Mucosa of gallbladder (tissue), 1 donor: ENCODE measurements around the gene STEAP1B. TPM values are rescaled to one million over a fixed set of nuclear protein-coding genes. Genes with fewer than 3 reads are reported as not detected.
A peak's percentile ranks its signal among the peaks of the same experiment; 100 is the strongest.
"Not testable (repeated sequence)": the region's sequence is repeated elsewhere in the genome, so short reads cannot be mapped to it uniquely, and the experiment has no call there.

Source experiments
- DNase-seq: peaks from one replicate; pipeline ENCODE4 v3.0.0-alpha.2; 2020; ENCODE audit warnings: low spot score
- total RNA-seq: library from RNA; stranded (reverse); gene quantifications from one replicate; pipeline ENCODE4 v1.2.1, GENCODE V29; 2021
- donor health status: DM: no; HTN: no; CAD: no.

STEAP1B gene
- total RNA-seq, 1 donor from 2014 or later = not detected

DNA sequence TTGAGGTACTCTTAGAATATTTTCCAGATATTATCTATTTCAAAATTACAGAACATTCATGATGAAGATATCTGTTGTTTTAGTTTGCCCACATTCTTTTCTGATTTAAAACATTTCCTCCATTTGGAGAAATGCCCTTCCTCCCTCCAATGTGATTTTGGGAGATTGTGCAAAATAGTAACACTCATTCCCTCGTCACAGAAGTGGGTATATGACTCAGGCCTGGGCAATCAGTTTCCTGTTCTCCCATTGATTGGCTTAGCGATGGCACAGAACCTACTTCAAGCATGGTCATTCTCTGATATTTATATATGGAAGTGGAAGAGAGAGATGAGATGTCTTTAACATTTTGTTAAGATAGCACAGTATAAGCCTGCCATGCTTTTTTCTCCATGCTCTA lies 3.1 kb downstream of the STEAP1B start:
- DNase-seq = not testable (repeated sequence)

DNA sequence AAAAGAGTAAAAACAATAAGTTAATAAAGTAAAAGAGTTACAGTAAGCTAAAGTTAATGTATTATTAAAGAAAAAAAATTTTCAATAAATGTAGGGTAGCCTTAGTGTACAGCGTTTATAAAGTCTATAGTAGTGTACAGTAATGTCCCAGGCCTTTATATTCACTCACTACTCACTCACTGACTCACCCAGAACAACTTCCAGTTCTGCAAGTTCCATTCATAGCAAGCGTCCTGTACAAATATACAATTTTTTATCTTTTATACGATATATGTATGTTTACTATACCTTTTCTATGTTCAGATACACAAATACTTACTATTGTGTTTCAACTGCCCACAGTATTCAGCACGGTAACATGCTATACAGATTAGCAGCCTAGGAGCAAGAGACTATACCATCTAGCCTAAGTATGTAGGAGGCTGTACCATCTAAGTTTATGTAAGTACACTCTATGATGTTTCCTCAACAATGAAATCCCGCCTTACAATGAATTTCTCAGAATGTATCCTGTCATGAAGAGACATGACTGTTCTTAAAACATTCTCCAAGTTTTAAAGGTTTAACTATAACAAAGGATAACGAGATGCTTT lies 3.6 kb downstream of the STEAP1B start:
- not testable (repeated sequence) for DNase-seq

GRCh38 chr7:22493160-22493925 lies 6.6 kb downstream of the STEAP1B start:
- not testable (repeated sequence) for DNase-seq

- peak; percentile 73 for DNase-seq
Observed at GRCh38 chr7:22488643-22489462, 11.1 kb downstream of the STEAP1B start.

DNA sequence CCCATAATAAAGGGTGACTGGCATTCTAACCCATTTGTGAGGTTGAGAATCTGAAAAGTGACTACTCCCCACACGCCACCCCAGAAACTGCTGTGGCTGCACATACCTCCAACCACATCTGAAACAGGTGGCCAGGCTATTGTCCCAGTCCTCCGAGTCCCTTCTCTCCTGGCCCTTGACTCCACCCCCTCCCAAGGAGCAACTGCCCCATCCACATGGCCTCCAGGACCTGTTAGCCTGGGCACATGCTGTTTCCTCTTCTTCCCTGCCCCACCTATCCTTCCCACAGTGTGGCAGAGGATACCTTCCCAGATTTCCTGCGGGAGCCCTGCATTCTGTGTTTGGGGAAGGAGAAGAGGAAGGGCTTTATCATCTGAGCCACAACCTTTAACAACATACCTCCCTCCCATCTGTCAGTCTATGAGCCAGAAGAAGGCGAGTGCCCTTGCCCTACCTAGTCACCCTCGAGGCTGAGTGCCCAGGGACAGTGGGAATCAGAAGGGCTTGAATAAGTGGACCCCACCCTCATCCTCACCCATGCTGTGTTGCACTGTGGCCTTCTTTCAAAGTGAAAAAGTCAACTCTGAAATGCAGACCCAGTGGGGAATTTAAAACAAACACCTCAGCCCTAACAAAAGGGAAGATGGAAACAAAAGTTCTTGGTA lies 11.9 kb downstream of the STEAP1B start:
- no peak for DNase-seq

DNA sequence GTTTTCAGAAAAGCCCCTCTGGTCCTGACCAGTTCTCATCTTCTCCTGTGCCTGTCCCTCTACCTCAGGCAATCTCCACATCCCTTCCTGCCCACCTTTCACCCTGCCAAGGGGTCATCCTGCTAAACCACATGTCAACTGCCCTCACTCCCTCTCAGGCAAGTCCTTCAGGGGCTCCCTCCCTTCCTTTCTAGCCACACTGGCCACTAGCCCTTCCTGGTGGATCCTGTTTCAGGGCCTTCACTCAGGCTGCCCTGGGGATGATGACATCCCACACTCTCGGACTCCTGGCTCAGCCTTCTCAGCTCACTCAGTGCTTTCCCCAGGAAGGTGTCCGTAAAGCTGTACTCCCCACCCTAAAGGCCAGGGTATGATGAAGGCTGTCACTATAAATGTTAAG lies 13.4 kb downstream of the STEAP1B start:
- DNase-seq = no peak

GRCh38 chr7:22485189-22485588 lies 14.8 kb downstream of the STEAP1B start:
- no peak for DNase-seq

DNA sequence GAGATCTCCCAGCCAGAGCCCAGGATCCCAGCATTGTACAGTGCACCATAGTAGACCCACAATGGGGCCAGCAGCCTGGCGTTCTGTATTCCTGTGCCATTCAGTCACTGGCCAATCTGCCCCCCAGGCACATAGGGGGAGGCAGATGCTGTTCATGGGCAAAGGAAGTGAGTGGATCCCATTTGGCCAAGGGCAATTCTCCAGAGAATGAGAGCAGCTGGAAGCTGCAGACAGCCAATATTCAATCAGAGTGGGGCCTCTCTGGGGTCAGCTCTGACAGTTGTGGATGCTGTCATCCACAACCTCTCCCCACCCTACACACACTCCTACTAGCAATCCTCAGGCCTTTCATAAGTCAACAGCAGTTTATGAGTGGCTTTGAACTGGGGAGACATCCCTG lies 17.5 kb downstream of the STEAP1B start:
- DNase-seq = no peak

DNA sequence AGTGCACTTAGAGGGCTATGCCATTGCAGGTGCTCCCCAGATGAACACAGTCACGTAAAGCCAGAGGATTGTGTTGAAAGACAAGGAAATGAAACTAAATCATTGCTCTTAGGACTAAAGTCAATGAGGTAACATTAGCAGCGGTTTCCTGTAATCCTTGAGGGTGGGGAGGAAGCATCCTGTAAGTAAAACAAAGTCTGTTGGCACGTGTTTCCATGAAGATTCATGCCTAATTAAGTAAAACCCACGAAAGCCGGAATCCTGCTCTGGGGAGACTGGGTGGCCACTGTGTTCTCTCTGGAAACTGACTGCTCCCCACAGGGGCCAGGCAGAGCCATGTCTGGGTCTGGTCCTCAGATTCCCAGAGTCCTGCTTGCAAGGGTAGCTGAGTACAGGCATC lies 18.3 kb downstream of the STEAP1B start:
- no peak for DNase-seq

DNA sequence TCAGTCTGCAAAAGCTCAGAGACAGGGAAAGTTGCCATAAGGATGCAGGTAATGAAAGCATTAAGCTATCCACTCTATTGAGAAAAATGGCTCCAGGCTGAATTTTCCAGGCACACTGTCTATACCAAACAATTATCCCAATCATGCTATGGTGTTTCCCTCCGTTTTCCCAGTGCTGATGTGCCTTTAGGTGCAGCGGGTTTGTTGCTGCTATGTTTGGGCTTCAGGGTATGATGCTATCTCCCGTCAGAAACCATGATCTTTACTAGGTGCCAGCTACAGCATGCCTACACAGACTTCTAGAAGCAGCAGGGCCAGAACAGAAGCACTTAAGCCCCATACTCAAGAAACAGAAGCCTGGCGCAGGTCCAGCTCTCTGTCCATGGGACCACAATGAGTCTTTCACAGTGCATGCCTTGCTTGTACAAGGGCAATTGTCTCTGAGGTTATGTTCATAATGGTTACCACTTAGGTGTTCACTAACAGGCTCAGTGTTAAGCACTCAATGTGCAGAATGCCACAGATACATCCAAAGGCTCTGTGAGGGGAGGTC lies 19.4 kb downstream of the STEAP1B start:
- no peak for DNase-seq

GRCh38 chr7:22477876-22478450 lies 22.0 kb downstream of the STEAP1B start:
- no peak for DNase-seq

- no peak for DNase-seq
Observed at GRCh38 chr7:22477262-22477661, 22.7 kb downstream of the STEAP1B start.

- DNase-seq = no peak
Observed at GRCh38 chr7:22476824-22477223, 23.2 kb downstream of the STEAP1B start.

GRCh38 chr7:22474645-22475044 lies 25.3 kb downstream of the STEAP1B start:
- DNase-seq = no peak

DNA sequence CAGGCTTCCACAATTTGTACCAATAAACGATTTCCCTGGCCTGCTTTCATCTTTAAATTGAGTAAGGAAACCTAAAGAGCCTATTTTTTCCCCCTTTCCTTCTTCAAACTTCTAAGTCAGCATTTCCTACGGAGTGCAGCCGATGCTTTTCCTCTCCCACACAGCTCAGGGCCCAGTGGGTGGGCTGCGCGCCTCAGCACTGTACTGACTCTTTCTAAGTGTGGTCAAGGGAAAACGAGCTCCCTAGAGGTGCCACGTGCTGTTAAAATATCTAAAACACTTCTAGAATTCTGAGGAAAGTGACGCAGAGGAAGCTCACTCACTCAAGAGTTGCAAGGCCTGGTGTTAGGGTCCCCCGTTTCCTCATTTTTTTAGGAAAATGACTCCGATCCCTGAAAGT lies 29.0 kb downstream of the STEAP1B start:
- no peak for DNase-seq

- DNase-seq = no peak
Observed at GRCh38 chr7:22469371-22470143, 30.4 kb downstream of the STEAP1B start.

DNA sequence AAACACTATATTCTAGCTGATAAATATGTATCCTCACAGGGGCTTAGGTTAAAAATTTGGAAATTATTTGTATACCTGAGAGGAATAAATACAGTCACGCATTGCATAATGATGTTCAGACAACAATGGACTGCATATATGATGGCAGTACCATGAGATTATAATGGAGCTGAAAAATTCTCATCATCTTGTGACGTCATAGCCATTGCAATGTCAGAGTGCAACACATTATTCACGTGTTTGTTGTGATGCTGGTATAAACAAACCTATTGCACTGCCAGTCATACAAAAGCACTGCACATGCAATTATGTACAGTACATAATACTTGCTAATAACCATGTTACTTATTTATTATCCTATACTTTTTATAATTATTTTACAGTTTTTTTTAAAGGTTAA lies 31.4 kb downstream of the STEAP1B start:
- no peak for DNase-seq

- DNase-seq = no peak
Observed at GRCh38 chr7:22464299-22464698, 35.7 kb downstream of the STEAP1B start.

DNA sequence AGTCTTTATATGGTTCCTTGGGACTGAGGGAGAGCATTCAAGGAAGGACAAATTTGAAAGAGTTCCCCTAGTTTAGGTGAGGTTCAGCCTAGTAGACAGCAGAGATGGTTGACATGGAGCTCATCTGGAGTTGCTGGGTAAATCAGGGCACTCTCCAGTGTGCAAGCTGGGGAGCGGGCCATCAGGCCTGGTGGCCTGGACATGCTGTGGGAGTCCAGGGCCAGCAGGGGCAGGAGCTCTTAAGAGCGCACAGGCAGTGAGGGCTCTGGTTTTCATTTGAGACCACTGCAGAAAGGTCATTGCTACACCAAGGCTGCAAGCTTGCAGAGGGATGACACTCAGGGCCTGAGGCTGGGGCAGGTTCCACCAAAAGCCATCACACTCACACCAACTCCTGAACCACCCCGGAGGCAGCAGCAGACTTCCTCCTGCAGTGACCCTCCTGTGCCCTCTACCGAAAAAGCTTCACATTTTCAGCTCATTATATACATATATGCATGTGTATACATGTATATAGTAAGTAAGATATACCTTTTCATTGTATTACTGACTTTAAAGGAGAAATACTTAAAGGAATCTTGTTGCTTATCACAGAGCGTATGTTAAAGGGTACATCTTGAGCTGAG lies 39.5 kb downstream of the STEAP1B start:
- DNase-seq = no peak

GRCh38 chr7:22457471-22457870 lies 42.5 kb downstream of the STEAP1B start:
- DNase-seq = no peak
